ENCODE data around the gene CRIP3. TPM values are rescaled to one million over a fixed set of nuclear protein-coding genes. Genes with fewer than 3 reads are reported as not detected.

The CRIP3 gene
- total RNA-seq, 1 donor from 2014 or later, result 0.69 TPM

- no peak for DNase-seq
- Mint-ChIP-seq H3K27ac (ENCODE audit: unreplicated experiment) (no peak overlapping the region), H3K4me3 (ENCODE audit: unreplicated experiment) (no peak overlapping the region), H3K36me3 (ENCODE audit: unreplicated experiment) (no peaks in the 10 kb centered on the region), H3K4me1 (ENCODE audit: low read depth, unreplicated experiment) (no peaks in the 10 kb centered on the region), H3K9me3 (ENCODE audit: unreplicated experiment) (peaks cover 4% of the 10 kb centered on the region), H3K27me3 (ENCODE audit: unreplicated experiment) (peaks cover 2% of the 10 kb centered on the region)
- TF ChIP-seq CTCF (IDR thresholded peaks at IDR 0.05; ENCODE audit: partially characterized antibody, unreplicated experiment), result no peak
These were observed 14.9 kb downstream of the CRIP3 start for GRCh38 chr6:43293698-43294097.

- Mint-ChIP-seq H3K9me3 (ENCODE audit: unreplicated experiment) (peaks cover 4% of the 10 kb centered on the region), H3K4me3 (ENCODE audit: unreplicated experiment) (no peak overlapping the region), H3K36me3 (ENCODE audit: unreplicated experiment) (no peaks in the 10 kb centered on the region), H3K27ac (ENCODE audit: unreplicated experiment) (no peak overlapping the region), H3K4me1 (ENCODE audit: low read depth, unreplicated experiment) (no peaks in the 10 kb centered on the region), H3K27me3 (ENCODE audit: unreplicated experiment) (peaks cover 2% of the 10 kb centered on the region)
- no peak for DNase-seq
- TF ChIP-seq CTCF (IDR thresholded peaks at IDR 0.05; ENCODE audit: partially characterized antibody, unreplicated experiment), result no peak
These were observed 15.8 kb downstream of the CRIP3 start for GRCh38 chr6:43292763-43293318.

- Mint-ChIP-seq H3K36me3 (ENCODE audit: unreplicated experiment) (no peaks in the 10 kb centered on the region), H3K27me3 (ENCODE audit: unreplicated experiment) (peaks cover 5% of the 10 kb centered on the region), H3K9me3 (ENCODE audit: unreplicated experiment) (peaks cover 4% of the 10 kb centered on the region), H3K27ac (ENCODE audit: unreplicated experiment) (no peak overlapping the region), H3K4me3 (ENCODE audit: unreplicated experiment) (no peak overlapping the region), H3K4me1 (ENCODE audit: low read depth, unreplicated experiment) (no peaks in the 10 kb centered on the region)
- DNase-seq, result no peak
- no peak for TF ChIP-seq CTCF (IDR thresholded peaks at IDR 0.05; ENCODE audit: partially characterized antibody, unreplicated experiment)
These were observed 16.3 kb downstream of the CRIP3 start for GRCh38 chr6:43292341-43292740.

GRCh38 chr6:43291708-43292107 lies 16.9 kb downstream of the CRIP3 start:
- peaks cover 3% of the 10 kb centered on the region for H3K27me3 Mint-ChIP-seq (ENCODE audit: unreplicated experiment)
- DNase-seq, result no peak
- H3K9me3 Mint-ChIP-seq (ENCODE audit: unreplicated experiment), result peaks cover 4% of the 10 kb centered on the region
- no peaks in the 10 kb centered on the region for H3K4me1 Mint-ChIP-seq (ENCODE audit: low read depth, unreplicated experiment)
- H3K4me3 Mint-ChIP-seq (ENCODE audit: unreplicated experiment), result no peak overlapping the region
- TF ChIP-seq CTCF (IDR thresholded peaks at IDR 0.05; ENCODE audit: partially characterized antibody, unreplicated experiment), result no peak
- H3K27ac Mint-ChIP-seq (ENCODE audit: unreplicated experiment), result no peak overlapping the region
- no peaks in the 10 kb centered on the region for H3K36me3 Mint-ChIP-seq (ENCODE audit: unreplicated experiment)

GRCh38 chr6:43290905-43291355 lies 17.7 kb downstream of the CRIP3 start:
- Mint-ChIP-seq H3K27ac (ENCODE audit: unreplicated experiment) (no peak overlapping the region), H3K9me3 (ENCODE audit: unreplicated experiment) (peaks cover 4% of the 10 kb centered on the region), H3K4me3 (ENCODE audit: unreplicated experiment) (no peak overlapping the region), H3K27me3 (ENCODE audit: unreplicated experiment) (peaks cover 5% of the 10 kb centered on the region), H3K4me1 (ENCODE audit: low read depth, unreplicated experiment) (no peaks in the 10 kb centered on the region), H3K36me3 (ENCODE audit: unreplicated experiment) (no peaks in the 10 kb centered on the region)
- no peak for TF ChIP-seq CTCF (IDR thresholded peaks at IDR 0.05; ENCODE audit: partially characterized antibody, unreplicated experiment)
- no peak for DNase-seq

Measured in glutamatergic neuron (in vitro differentiated cells).